NCI-H2227 (cell line): ENCODE results near the gene C11orf65.
"Not testable (repeated sequence)": the region's sequence is repeated elsewhere in the genome, so short reads cannot be mapped to it uniquely, and the experiment has no call there.

Experiments used
- DNase-seq: peaks from one replicate; lab custom pipeline; 2025; ENCODE audit not compliant: unreplicated experiment; lab: John Stamatoyannopoulos, UW

Gene C11orf65

DNA sequence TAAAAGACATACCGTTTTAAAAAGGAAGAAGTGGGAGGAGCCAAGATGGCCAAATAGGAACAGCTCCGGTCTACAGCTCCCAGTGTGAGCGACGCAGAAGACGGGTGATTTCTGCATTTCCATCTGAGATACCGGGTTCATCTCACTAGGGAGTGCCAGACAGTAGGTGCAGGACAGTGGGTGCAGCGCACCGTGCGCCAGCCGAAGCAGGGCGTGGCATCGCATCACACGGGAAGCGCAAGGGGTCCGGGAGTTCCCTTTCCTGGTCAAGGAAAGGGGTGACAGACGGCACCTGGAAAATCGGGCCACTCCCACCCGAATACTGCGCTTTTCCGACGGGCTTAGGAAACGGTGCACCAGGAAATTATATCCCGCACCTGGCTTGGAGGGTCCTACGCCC, 93.8 kb downstream of the C11orf65 start:
- DNase-seq = not testable (repeated sequence)

DNA sequence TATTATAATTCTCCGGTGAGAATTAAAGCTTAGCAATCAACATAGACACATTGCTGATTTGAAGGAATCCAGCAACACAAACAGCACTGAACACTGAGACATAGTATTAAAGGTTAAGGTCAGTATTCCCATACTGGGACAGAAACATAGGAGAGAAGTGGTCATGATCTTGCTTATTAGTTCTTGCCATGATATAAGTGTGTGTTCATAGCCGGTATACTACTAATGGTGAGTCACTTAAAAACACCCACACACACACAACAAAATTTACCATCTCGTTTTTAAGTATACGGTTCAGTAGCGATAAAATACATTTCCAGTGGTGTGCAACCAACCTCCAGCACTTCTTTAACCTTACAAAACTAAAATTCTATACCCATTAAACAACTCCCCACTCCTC, 96.3 kb downstream of the C11orf65 start:
- no peak for DNase-seq

DNA sequence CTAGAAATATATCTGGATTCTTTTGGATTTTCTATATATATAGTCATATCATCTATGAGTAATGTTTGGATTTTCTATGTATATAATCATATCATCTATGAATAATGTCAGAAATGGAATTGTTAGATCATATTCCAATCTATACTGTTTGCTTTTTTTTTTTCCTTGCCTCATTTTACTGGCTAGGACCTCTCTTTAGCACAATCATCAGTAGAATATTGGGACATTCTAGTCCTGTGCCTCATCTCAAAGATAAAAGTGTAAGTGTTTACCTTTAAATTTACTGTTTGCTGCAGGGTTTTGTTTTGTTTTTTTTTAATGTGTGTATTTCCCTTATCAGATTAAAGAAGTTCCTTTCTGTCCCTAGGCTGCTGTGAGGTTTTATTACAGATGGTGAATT, 97.0 kb downstream of the C11orf65 start:
- DNase-seq = no peak

DNA sequence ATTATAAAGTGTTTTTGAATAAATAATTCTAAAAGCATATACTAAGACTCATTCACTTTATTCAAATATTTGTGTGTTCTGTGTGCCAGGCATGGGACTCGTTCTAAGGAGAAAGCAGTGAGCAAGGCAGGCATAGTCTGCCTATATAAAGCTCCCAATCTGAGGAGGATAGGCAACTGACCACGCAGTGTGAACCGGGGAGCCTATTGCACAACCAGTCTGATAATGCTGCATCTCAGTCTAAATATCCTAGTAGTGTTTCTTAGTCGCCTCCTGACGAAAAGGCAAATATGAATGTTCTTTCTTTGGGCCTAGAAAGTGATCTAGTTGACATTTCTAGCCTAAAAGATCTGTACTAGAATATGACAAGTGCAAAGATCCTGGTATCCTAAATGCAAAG, 98.3 kb downstream of the C11orf65 start:
- no peak for DNase-seq

DNA sequence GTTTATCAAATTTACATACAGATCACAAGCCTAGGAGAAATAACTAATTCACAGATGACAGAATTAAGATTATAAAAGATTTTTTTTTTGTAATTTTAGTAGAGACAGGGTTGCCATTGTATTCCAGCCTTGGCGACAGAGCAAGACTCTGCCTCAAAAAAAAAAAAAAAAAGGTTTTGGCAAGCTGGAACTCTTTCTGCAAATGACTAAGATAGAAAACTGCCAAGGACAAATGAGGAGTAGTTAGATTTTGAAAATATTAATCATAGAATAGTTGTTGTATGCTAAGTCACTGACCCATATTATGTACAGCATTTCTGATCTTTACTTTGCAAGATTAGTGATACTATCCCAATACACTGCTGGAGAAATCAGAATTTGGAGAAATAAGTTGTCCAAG, 99.2 kb downstream of the C11orf65 start:
- no peak for DNase-seq

DNA sequence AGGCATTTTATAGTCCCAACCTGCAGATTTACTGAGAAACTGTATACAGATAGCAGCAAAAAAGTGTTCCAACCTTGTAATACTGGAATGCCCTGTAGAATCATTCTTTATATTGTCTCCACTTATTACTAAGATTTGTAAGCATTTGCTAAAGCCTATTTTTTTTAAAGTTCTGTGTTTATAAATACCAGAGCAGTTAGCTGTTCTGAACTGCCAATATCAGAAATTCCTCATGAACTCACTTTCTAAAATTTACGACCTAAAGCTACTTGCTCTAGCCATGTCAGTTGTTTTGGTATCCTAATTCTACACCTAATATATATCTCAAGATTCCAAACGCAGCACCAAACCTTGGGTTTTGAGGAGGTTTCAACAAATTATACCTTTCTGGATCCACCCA, 103.2 kb downstream of the C11orf65 start:
- DNase-seq = no peak

DNA sequence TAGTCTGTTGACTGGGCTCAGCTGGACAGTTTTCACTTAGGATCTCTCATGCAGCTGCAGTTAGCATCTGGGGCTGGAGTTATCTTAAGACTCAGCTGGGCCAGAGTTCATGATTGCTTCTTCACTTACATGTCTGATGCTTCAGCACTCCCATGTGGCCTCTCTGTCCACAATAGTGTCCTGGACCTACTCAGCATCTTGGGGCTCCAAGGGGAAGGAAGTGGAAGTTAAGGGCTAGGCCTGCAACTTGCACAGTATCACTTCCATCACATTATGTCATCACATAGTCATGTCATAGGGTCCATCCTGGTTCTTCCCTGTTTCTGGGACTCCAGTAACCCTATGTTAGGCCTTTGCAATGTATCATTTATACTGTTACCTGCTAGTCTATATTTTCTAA, 115.9 kb downstream of the C11orf65 start:
- no peak for DNase-seq

DNA sequence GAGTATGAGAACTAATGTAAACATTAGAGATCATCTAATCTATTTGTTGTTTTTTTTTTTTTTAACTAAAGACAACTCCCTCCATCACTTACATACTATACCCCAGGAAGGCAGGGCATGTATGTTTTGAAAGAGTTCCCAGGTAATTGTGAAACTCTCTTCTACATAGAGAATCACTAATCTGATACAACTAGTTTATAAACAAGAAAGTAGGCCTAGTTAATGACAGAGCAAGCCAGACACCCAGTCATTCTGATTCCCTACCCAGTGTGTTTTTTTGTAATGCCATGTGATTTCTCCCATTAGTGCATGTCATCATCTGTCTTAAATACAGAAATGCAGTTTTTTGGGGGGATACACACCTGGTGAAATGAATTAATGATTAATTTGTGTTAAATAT, 120.9 kb downstream of the C11orf65 start:
- DNase-seq = no peak

DNA sequence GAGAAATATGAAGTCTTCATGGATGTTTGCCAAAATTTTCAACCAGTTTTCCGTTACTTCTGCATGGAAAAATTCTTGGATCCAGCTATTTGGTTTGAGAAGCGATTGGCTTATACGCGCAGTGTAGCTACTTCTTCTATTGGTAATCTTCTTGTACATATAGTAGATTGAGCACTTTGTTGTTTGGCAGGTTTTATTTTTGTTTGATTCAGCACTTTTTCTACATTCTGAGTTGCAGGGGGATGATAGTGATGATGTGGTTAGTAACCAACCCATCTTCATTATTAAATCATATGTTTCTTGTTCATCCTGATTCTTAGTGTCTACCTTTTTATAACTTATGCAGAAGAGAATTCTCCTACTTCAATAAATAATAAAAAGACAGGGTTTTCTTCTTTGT, 121.6 kb downstream of the C11orf65 start:
- no peak for DNase-seq

DNA sequence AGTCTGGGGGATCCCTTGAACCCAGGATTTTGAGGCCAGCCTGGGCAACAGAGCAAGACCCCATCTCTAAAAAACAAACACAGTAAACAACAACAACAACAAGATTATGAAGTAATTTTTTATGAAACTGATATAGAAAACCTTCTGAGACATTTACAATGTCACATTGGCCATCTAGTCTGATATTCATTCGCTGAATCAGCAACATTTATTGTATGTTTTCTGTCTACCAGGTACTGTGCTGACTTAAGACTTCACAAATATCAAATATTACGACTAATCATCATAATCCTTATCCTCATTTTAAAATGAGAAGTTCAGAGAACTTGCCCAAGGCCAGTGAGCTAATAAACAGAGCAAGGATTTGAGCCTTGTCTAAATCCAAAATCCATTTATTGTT, 123.6 kb downstream of the C11orf65 start:
- DNase-seq = no peak

DNA sequence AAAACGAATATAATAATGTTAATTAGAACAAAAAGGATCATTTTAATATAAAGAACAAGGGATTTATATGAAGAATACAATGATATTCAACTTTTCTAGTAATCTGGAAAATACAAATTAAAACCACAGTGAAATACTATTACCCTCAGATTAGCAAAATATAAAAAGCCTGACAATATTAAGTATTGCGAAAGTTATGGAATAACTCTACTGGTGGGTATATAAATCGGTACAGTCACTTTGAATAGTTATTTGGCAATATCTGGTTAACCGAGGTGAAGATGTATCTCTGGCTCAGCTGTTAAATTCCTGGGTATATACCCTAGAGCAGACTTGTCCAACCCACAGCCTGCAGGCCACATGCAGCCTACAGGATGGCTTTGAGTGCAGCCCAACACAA, 125.7 kb downstream of the C11orf65 start:
- no peak for DNase-seq

DNA sequence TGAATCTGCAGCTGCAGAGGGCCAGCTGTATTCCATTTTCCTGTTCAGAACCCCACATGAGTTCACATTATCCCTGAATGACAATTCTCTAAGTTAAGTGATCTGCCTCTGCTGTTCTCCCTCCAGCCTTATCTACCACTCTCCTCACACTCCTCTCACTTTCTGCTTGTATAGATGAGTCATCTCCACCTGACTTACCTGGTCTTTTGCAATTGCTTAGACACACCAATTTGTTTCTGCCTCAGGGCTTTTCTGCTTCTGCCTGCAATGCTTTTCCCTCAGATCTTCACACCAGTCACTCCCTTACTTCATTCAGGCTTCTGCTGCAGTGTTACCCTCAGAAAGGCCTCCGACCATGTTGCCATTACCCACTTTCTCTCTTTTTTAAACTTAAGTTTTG, 126.4 kb downstream of the C11orf65 start:
- no peak for DNase-seq

DNA sequence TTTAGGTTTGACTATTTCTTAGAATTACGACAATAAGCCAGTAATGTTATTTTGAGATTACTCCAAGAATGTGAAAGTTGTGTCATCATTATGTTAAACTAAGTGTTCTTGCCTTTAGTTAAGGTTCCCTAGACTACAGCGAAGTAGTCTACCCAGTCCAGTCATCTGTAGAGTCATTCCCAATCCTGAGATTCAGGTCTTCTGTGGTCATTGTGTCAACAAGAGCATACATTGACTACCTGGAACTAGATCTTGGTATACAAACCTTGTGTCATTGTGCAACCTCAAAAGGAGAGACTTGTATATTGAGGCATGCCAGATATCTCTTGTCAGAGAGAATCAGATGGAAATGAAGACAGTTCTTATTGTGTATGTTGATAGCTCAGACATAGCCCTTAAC, 128.6 kb downstream of the C11orf65 start:
- DNase-seq = no peak

DNA sequence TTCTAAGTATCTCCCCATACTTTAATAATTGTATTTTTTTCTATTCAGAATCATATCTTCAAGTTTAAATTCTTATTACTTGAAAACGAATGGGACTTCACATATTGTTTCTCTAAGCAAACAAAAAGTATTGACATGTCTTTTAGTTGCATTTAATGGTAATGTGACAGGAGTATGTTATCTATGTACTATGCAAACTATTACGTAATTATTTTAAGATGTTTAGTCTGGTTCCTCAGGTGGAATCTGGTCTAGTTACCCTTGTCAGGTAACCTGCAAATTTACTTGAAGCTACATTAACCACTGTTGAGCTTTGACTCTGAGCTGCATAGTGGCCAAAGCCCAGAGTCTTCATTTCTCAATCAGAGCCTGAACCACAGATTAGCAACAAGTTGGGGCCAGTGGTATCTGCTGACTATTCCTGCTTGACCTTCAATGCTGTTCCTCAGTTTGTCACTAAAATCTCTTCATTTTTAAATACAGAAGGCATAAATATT, 133.9 kb downstream of the C11orf65 start:
- DNase-seq = no peak
